Keratinocyte (primary cell): ENCODE data around the gene ITGB6. TPM values are rescaled to one million over a fixed set of nuclear protein-coding genes. Genes with fewer than 3 reads are reported as not detected.

Source experiments
- DNase-seq: peaks from one replicate; pipeline ENCODE4 v3.0.0-alpha.2; 2011; ENCODE audit warnings: low read depth, missing footprints, low spot score
- FAIRE-seq: peaks from 2 replicates; lab custom pipeline; 2011; peaks lifted over from hg19 to GRCh38; lab: Jason Lieb, UNC
- H2AFZ ChIP-seq: 2 replicates; pipeline ENCODE4 v1.6.0; 2012; ENCODE audit warnings: low read length, control low read depth, inconsistent platforms; ENCODE audit not compliant: control insufficient read depth
- H3K27ac ChIP-seq: 2 replicates; pipeline ENCODE4 v1.5.1; 2011; ENCODE audit warnings: low read length; ENCODE audit not compliant: control insufficient read depth, insufficient read depth
- H3K27me3 ChIP-seq: 3 replicates; pipeline ENCODE4 v1.6.0; 2011; ENCODE audit warnings: low read length; ENCODE audit not compliant: control insufficient read depth, insufficient read depth; ENCODE audit errors: extremely low read depth
- H3K36me3 ChIP-seq, 2 experiments: 2 replicates in 1 of 2; 3 replicates in 1 of 2; pipeline ENCODE4 v1.5.1; 2011; ENCODE audit warnings: low read length in 2 of 2, mild to moderate bottlenecking in 1 of 2; ENCODE audit not compliant: control insufficient read depth in 2 of 2, insufficient read depth in 2 of 2; ENCODE audit errors: extremely low read depth in 1 of 2
- H3K4me1 ChIP-seq: 3 replicates; pipeline ENCODE4 v1.5.1; 2011; ENCODE audit warnings: low read length; ENCODE audit not compliant: control insufficient read depth, insufficient read depth; ENCODE audit errors: extremely low read depth
- H3K4me2 ChIP-seq: 3 replicates; pipeline ENCODE4 v1.6.0; 2011; ENCODE audit warnings: low read depth, low read length; ENCODE audit not compliant: control insufficient read depth, insufficient read depth; ENCODE audit errors: extremely low read depth
- H3K4me3 ChIP-seq, 3 experiments: fragments of 200-600 bp in 1 of 3; sonication (generic) in 1 of 3; 2 replicates in 2 of 3; 3 replicates in 1 of 3; pipeline ENCODE4 v1.5.1; 2011 to 2016; ENCODE audit warnings: low read length in 3 of 3, mild to moderate bottlenecking in 3 of 3, control low read depth in 2 of 3, inconsistent platforms in 1 of 3, low read depth in 1 of 3, mixed read lengths in 1 of 3, mixed run types in 1 of 3, moderate library complexity in 1 of 3; ENCODE audit not compliant: control insufficient read depth in 2 of 3, insufficient read depth in 2 of 3; ENCODE audit errors: extremely low read depth in 1 of 3
- H3K79me2 ChIP-seq: 2 replicates; pipeline ENCODE4 v1.6.0; 2012; ENCODE audit warnings: low read length; ENCODE audit not compliant: control insufficient read depth, insufficient read depth
- H3K9ac ChIP-seq: 3 replicates; pipeline ENCODE4 v1.6.0; 2011; ENCODE audit warnings: low read length; ENCODE audit not compliant: control insufficient read depth, insufficient read depth; ENCODE audit errors: extremely low read depth
- H3K9me1 ChIP-seq: 3 replicates; pipeline ENCODE4 v1.6.0; 2011; ENCODE audit warnings: low read length; ENCODE audit not compliant: control insufficient read depth, insufficient read depth; ENCODE audit errors: extremely low read depth
- H3K9me3 ChIP-seq: 2 replicates; pipeline ENCODE4 v1.5.1; 2012; ENCODE audit warnings: low read depth, low read length; ENCODE audit not compliant: control insufficient read depth
- H4K20me1 ChIP-seq: 3 replicates; pipeline ENCODE4 v1.6.0; 2011; ENCODE audit warnings: low read length; ENCODE audit not compliant: control insufficient read depth, insufficient read depth; ENCODE audit errors: extremely low read depth
- EZH2 ChIP-seq: IDR thresholded peaks from one replicate; pipeline ENCODE4 v1.6.1; 2012; ENCODE audit warnings: inconsistent platforms, mild to moderate bottlenecking, low read length, moderate library complexity
- dilution Hi-C: fragments of 300-500 bp; cut with MboI; formaldehyde crosslinking; loops from one replicate; pipeline ENCODE4 v1.7.0; 2020; ENCODE audit warnings: low sequenced_read_pairs; ENCODE audit not compliant: extremely low pct_ligation_motif_present
- polyA plus RNA-seq, 5 experiments: library from polyadenylated mRNA; depleted of rRNA in 3 of 5; stranded (reverse) in 3 of 5; stranded (forward) in 1 of 5; unstranded in 1 of 5; fragments of >200 nt; gene quantifications; 1 replicate in 1 of 5; 2 replicates in 3 of 5; 3 replicates in 1 of 5; pipeline versions ENCODE4 v1.2.1 to v1.2.3, GENCODE V29; 2011 to 2012; ENCODE audit warnings: missing spikeins in 2 of 5, low read depth in 1 of 5, low replicate concordance in 1 of 5
- TF ChIP-seq, protein P1 (sequence below), 3 experiments: IDR thresholded peaks in 1 of 3; conservative IDR thresholded peaks in 1 of 3; optimal IDR thresholded peaks in 1 of 3; 2 replicates in 2 of 3; 3 replicates in 1 of 3; pipeline versions ENCODE3 to v1.5.1; 2011; ENCODE audit warnings: low read length in 3 of 3, mild to moderate bottlenecking in 3 of 3, moderate library complexity in 2 of 3, control low read depth in 1 of 3, inconsistent platforms in 1 of 3; ENCODE audit not compliant: insufficient read depth in 2 of 3; ENCODE audit errors: extremely low read depth in 1 of 3

The ITGB6 gene
- polyA plus RNA-seq, 1 donor (not counting 4 experiments of a cell fraction or from before 2014, with no cell fraction given) = 183 TPM

DNA sequence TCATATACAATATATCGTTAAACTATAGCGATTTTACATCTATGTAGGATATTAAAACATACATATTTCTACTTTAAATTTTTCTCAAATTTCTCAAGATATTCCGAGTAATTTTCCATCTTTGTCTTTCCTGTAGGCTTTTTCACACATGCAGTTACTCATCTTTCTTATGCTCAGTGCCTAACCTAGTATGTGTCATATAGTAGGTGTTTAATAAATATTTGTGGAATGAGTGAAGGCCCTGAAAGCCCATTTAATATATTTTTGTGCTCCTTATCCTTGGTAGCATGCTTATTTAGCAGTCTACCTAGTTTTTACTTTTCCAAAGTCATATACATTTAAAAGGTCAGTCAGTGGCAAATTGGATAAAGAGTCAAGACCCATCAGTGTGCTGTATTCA is 67.3 kb downstream of the ITGB6 start:
- no peak for TF ChIP-seq EZH2
- TF ChIP-seq, protein P1, sequence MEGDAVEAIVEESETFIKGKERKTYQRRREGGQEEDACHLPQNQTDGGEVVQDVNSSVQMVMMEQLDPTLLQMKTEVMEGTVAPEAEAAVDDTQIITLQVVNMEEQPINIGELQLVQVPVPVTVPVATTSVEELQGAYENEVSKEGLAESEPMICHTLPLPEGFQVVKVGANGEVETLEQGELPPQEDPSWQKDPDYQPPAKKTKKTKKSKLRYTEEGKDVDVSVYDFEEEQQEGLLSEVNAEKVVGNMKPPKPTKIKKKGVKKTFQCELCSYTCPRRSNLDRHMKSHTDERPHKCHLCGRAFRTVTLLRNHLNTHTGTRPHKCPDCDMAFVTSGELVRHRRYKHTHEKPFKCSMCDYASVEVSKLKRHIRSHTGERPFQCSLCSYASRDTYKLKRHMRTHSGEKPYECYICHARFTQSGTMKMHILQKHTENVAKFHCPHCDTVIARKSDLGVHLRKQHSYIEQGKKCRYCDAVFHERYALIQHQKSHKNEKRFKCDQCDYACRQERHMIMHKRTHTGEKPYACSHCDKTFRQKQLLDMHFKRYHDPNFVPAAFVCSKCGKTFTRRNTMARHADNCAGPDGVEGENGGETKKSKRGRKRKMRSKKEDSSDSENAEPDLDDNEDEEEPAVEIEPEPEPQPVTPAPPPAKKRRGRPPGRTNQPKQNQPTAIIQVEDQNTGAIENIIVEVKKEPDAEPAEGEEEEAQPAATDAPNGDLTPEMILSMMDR (optimal IDR thresholded peaks at IDR 0.05 in 1 of 3, IDR thresholded peaks at IDR 0.05 in 1 of 3, conservative IDR thresholded peaks at IDR 0.05 in 1 of 3; ENCODE audit: extremely low read depth in 1 of 3, insufficient read depth in 2 of 3, low read length in 3 of 3) = no peak
- Histone ChIP-seq H3K27ac (no peak overlapping the region), H3K4me3 (no peak overlapping the region), H3K4me2 (no peak overlapping the region), H3K9me3 (no peaks in the 10 kb centered on the region), H3K9ac (no peak overlapping the region), H4K20me1 (no peaks in the 10 kb centered on the region), H2AFZ (no peak overlapping the region), H3K4me1 (peaks cover 5% of the 10 kb centered on the region), H3K9me1 (no peaks in the 10 kb centered on the region), H3K27me3 (no peaks in the 10 kb centered on the region), H3K79me2 (peaks cover 8% of the 10 kb centered on the region), H3K36me3 (peaks cover 7 to 15% of the 10 kb centered on the region in 2 experiments)
- FAIRE-seq (no peak), DNase-seq (no peak)
- dilution Hi-C loops = no loop called here

- H3K9me3 ChIP-seq = no peaks in the 10 kb centered on the region
- H3K36me3 ChIP-seq = peaks cover 26 to 33% of the 10 kb centered on the region in 2 experiments
These were observed 73.3 kb downstream of the ITGB6 start for GRCh38 chr2:160126756-160127155.

More at GRCh38 chr2:160126756-160127155, 73.3 kb downstream of the ITGB6 start:
- Histone ChIP-seq H2AFZ (no peak overlapping the region), H3K79me2 (no peaks in the 10 kb centered on the region), H3K27me3 (no peaks in the 10 kb centered on the region), H3K9me1 (no peaks in the 10 kb centered on the region), H3K9ac (no peak overlapping the region), H3K4me2 (no peak overlapping the region), H3K27ac (no peak overlapping the region), H4K20me1 (no peaks in the 10 kb centered on the region), H3K4me1 (no peaks in the 10 kb centered on the region), H3K4me3 (no peak overlapping the region)
- no peak for DNase-seq
- TF ChIP-seq, protein P1 (optimal IDR thresholded peaks at IDR 0.05 in 1 of 3, IDR thresholded peaks at IDR 0.05 in 1 of 3, conservative IDR thresholded peaks at IDR 0.05 in 1 of 3; ENCODE audit: extremely low read depth in 1 of 3, insufficient read depth in 2 of 3, low read length in 3 of 3) = no peak
- TF ChIP-seq EZH2 = no peak
- FAIRE-seq = no peak
- dilution Hi-C loops = no loop called here
